KMS-11 (cell line): ENCODE data around the gene FLRT3.

Experiments used
- H2AFZ ChIP-seq: fragments of 200-600 bp; sonication (generic); 2 replicates; pipeline ENCODE4 v1.6.1; 2016; ENCODE audit warnings: antibody characterized with exemption, mixed run types, low read depth
- H3K27ac ChIP-seq: fragments of 200-600 bp; sonication (generic); 2 replicates; pipeline ENCODE4 v1.6.1; 2016; ENCODE audit warnings: mild to moderate bottlenecking, mixed run types
- H3K27me3 ChIP-seq: fragments of 200-600 bp; sonication (generic); 2 replicates; pipeline ENCODE4 v1.6.1; 2017; ENCODE audit warnings: mild to moderate bottlenecking, low read depth, mixed run types, moderate library complexity; ENCODE audit not compliant: insufficient read depth
- H3K36me3 ChIP-seq: fragments of 200-600 bp; sonication (generic); 2 replicates; pipeline ENCODE4 v1.6.1; 2017; ENCODE audit warnings: mild to moderate bottlenecking, mixed run types; ENCODE audit not compliant: insufficient read depth
- H3K4me1 ChIP-seq: fragments of 200-600 bp; sonication (generic); 2 replicates; pipeline ENCODE4 v1.6.1; 2016; ENCODE audit warnings: mild to moderate bottlenecking, low read depth, mixed run types; ENCODE audit not compliant: poor library complexity, severe bottlenecking
- H3K4me2 ChIP-seq: fragments of 200-600 bp; sonication (generic); 2 replicates; pipeline ENCODE4 v1.7.0; 2016; ENCODE audit warnings: mild to moderate bottlenecking, mixed run types
- H3K4me3 ChIP-seq: fragments of 200-600 bp; sonication (generic); IDR thresholded peaks from 2 replicates; pipeline ENCODE4 v1.6.1; 2017; ENCODE audit warnings: low read depth, low read length, mixed read lengths; ENCODE audit not compliant: insufficient read depth
- H3K79me2 ChIP-seq: fragments of 200-600 bp; sonication (generic); 2 replicates; pipeline ENCODE4 v1.6.1; 2016; ENCODE audit warnings: low read depth, mixed run types; ENCODE audit not compliant: insufficient read depth
- H3K9ac ChIP-seq: fragments of 200-600 bp; sonication (generic); 2 replicates; pipeline ENCODE4 v1.6.1; 2016; ENCODE audit warnings: mild to moderate bottlenecking, mixed run types
- H4K20me1 ChIP-seq: fragments of 200-600 bp; sonication (generic); 2 replicates; pipeline ENCODE4 v1.6.1; 2016; ENCODE audit warnings: mild to moderate bottlenecking, mixed run types; ENCODE audit not compliant: insufficient read depth
- TF ChIP-seq, protein P1 (sequence below): fragments of 200-600 bp; sonication (generic); conservative IDR thresholded peaks from 2 replicates; pipeline ENCODE4 v1.6.1; 2017; ENCODE audit warnings: low read depth, mild to moderate bottlenecking, antibody characterized with exemption, low read length, moderate library complexity, mixed read lengths

FLRT3 gene

DNA sequence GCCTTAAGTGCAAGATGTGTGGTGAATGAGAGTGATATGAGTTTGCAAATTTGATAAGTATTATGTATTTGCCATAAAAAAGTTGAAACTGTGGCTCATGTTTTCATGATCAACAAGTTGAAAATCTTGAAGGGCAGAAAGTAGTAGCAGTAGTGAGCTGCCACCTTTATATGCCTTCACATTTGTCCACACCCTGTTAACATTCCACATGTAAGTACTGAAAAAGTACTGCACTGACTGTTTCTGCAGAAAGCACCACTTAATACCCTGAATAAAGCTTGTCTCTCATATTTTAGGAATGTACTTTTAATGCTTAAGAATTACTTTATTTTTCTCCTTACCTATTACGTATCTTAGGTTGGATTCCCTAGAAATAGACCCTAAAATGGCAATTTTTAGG, 45.9 kb downstream of the FLRT3 start:
- TF ChIP-seq, protein P1, sequence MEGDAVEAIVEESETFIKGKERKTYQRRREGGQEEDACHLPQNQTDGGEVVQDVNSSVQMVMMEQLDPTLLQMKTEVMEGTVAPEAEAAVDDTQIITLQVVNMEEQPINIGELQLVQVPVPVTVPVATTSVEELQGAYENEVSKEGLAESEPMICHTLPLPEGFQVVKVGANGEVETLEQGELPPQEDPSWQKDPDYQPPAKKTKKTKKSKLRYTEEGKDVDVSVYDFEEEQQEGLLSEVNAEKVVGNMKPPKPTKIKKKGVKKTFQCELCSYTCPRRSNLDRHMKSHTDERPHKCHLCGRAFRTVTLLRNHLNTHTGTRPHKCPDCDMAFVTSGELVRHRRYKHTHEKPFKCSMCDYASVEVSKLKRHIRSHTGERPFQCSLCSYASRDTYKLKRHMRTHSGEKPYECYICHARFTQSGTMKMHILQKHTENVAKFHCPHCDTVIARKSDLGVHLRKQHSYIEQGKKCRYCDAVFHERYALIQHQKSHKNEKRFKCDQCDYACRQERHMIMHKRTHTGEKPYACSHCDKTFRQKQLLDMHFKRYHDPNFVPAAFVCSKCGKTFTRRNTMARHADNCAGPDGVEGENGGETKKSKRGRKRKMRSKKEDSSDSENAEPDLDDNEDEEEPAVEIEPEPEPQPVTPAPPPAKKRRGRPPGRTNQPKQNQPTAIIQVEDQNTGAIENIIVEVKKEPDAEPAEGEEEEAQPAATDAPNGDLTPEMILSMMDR = no peak
- no peak overlapping the region for H3K27ac ChIP-seq
- H3K9ac ChIP-seq = no peak overlapping the region
- H3K79me2 ChIP-seq = no peaks in the 10 kb centered on the region
- no peak overlapping the region for H2AFZ ChIP-seq
- no peaks in the 10 kb centered on the region for H4K20me1 ChIP-seq
- H3K4me1 ChIP-seq = no peaks in the 10 kb centered on the region
- no peaks in the 10 kb centered on the region for H3K36me3 ChIP-seq
- H3K4me3 ChIP-seq = no peak overlapping the region
- no peaks in the 10 kb centered on the region for H3K27me3 ChIP-seq
- H3K4me2 ChIP-seq = no peak overlapping the region

DNA sequence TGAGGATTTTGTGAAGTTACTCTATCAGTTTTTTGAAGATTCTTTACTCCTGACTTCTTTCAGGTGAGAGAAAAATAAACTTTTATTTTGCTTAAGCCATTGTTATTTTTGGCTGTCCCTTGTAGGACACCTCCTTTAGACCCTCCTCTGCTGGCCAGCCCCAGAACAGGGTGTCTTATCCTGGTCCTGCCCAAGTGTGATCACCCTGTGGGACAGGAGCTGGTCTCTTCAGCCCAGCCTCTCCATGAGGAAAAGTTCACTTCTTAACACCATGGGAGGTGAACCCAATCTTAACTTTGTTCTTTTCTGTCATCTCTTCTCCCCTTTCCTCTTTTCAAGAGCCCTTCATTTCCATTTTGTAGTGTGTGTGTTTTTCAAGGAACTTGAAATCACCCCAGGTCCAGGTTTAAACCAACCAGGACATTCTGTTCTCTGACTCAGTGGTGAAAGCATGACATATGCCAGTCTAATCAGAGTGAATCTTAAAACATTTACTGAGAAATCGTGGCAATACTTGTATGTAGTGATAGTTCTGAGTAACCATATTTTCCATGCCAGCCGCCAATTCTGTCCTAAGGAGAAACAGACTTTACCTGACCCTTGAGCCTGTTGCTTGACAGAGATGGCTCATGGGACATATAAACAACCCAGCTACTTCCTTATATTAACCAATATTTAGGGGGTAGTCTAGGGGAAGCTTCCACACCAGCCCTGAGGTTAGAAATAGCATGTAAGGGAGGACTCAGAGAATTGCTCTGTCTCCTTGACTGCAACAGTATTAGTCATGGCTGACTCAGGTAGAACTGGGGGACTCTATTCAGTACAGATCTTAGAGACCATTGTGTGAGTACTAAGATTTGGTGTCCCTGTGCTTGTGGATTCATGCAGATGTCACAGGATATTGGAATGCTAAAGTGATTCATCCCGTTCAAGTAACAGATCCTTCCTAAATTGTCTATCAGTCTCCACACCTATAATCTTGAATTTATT, 48.8 kb downstream of the FLRT3 start:
- TF ChIP-seq, protein P1 = no peak
- no peak overlapping the region for H3K4me2 ChIP-seq
- H2AFZ ChIP-seq = no peak overlapping the region

DNA sequence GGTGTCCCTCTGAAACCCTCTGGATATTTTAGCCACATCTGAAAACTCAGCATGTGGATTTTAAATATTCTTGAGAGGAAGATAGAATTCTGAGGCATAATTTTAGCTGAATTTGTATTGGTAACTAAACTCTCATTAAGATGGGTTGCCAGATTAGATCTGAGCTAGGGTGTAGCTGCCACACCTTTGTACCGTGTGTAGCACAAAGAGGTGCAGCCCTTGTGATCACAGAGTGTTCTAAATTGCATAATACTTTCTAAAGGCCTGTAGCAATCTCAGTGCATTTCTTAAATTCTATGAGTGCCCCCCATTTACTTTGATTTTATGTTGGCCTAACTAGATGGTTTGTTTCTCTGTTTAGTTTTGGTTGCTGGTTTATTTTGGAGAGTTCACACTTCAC, 53.0 kb downstream of the FLRT3 start:
- no peak overlapping the region for H3K27ac ChIP-seq
- H3K79me2 ChIP-seq = no peaks in the 10 kb centered on the region
- no peak overlapping the region for H2AFZ ChIP-seq
- no peaks in the 10 kb centered on the region for H4K20me1 ChIP-seq
- H3K4me3 ChIP-seq = no peak overlapping the region
- H3K9ac ChIP-seq = no peak overlapping the region
- H3K4me2 ChIP-seq = no peak overlapping the region
- H3K4me1 ChIP-seq = no peaks in the 10 kb centered on the region
- H3K27me3 ChIP-seq = no peaks in the 10 kb centered on the region
- TF ChIP-seq, protein P1 = no peak
- no peaks in the 10 kb centered on the region for H3K36me3 ChIP-seq

More for the DNA sequence above, 48.8 kb downstream of the FLRT3 start:
- H3K79me2 ChIP-seq = no peaks in the 10 kb centered on the region
- H3K36me3 ChIP-seq = no peaks in the 10 kb centered on the region
- no peak overlapping the region for H3K9ac ChIP-seq
- no peaks in the 10 kb centered on the region for H4K20me1 ChIP-seq
- H3K27ac ChIP-seq = no peak overlapping the region
- H3K27me3 ChIP-seq = no peaks in the 10 kb centered on the region
- no peak overlapping the region for H3K4me3 ChIP-seq
- no peaks in the 10 kb centered on the region for H3K4me1 ChIP-seq

DNA sequence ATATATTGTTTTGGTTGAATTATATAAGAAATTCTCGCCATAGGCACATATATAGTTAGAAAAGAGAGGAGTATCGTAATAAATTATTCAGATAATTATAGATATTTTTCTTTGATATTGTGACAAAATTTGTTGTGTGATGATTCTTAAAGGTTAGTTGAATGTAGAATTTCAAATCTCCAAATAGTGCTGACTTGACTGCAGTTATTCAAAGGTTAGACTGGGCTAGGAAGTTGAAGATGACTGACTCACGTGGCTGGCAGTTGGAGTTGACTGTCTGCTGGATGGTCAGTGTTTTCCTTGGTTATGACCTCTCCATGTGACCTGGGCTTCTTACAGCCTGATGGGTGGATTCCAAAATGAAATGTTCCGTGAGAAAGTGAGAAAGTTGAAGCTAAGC, 55.3 kb downstream of the FLRT3 start:
- H3K27ac ChIP-seq = no peak overlapping the region
- H3K4me1 ChIP-seq = no peaks in the 10 kb centered on the region
- H3K4me3 ChIP-seq = no peak overlapping the region
- no peak overlapping the region for H3K9ac ChIP-seq
- H3K4me2 ChIP-seq = no peak overlapping the region
- TF ChIP-seq, protein P1 = no peak
- no peaks in the 10 kb centered on the region for H3K79me2 ChIP-seq
- no peak overlapping the region for H2AFZ ChIP-seq
- H4K20me1 ChIP-seq = no peaks in the 10 kb centered on the region
- H3K36me3 ChIP-seq = no peaks in the 10 kb centered on the region
- H3K27me3 ChIP-seq = no peaks in the 10 kb centered on the region
